ENCODE measurements around the gene GIMAP1.

GIMAP1 gene

DNA sequence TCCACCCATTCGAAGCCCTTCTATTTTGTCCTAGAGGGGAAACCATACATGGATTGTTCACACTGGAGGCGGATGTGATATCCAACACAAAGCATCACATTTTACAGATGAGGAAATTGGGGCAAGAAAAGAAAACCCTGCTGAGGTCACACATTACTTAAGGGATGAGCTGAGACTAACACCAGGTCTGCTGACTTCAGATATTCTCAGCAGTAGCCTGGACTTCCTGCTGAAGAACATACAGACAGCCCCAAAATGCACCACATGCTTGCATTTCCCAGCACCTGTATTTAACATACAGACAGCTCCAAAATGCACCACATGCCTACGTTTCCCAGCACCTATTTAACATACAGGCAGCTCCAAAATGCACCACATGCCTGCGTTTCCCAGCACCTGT, 32.0 kb downstream of the GIMAP1 start:
- ATAC-seq: no peak
- no peak for DNase-seq

GRCh38 chr7:150751702-150752101, 35.3 kb downstream of the GIMAP1 start:
- no peak for DNase-seq
- ATAC-seq: no peak

- ATAC-seq (no peak), DNase-seq (peak; percentile 8)
Measured at GRCh38 chr7:150753239-150753638, 36.8 kb downstream of the GIMAP1 start.

DNA sequence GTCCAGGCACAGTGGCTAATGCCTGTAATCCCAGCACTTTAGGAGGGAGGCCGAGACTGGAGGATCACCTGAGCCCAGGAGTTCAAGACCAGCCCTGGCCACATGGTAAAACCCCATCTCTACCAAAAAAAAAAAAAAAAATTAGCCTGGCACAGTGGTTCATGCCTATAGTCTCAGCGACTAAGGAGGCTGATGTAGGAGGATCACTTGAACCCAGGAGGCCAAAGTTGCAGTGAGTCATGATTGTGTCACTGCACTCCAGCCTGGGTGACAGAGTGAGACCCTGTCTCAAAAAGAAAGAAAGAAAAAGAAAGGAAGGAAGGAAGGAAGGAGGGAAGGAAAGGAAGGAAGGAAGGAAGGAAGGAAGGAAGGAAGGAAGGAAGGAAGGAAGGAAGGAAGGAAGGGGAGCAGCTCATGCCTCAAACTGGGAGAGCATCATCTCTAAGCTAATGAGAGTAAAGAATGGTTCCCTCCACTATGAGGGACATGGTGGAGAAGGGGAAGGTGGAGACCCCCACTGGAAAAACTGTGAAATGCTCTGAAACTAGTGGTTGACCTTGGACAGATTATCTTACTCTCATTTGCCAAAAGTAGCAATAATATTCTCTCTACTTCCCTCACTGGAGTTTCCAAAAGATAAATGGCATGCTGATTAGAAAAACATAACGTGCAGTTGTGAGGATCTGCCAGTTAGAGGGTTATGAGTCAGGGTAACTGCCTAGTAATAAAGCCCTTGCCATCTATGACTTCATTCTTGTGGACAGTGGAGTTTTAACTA, 37.6 kb downstream of the GIMAP1 start:
- DNase-seq (peak; percentile 39), ATAC-seq (peak; percentile 75)

- ATAC-seq: peak; percentile 58
- DNase-seq: peak; percentile 20
Measured at GRCh38 chr7:150754951-150755350, 38.5 kb downstream of the GIMAP1 start.

DNA sequence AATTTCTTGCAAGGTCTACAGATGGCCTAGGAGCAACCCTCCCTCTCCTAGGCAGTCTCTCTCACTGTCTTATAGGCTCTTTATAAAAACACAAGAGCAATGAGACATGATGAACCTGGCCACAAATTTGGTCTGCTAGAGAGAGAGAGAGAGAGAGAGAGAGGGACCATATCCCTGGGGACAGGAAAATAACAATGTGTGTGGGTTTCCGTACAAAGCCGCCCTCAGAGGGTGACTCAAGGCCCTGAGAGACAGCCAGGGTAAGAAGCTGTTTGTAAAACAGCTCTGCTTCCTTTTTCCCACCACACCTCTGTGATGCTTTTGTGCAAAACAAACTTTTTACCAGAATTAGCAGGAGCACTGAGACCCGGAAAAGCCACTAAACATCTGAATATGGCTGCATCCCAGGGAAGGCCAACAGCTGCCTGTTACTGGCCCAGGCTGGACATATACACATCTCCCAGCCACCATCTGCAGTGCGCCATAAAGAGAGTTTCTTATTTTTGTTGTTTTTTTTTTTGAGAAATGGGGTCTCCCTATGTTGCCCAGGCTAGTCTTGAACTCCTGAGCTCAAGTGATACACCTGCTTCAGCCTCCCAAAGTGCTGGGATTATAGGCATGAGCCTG, 39.2 kb downstream of the GIMAP1 start:
- ATAC-seq: peak; percentile 77
- no peak for DNase-seq

GRCh38 chr7:150756166-150756565, 39.8 kb downstream of the GIMAP1 start:
- ATAC-seq (no peak), DNase-seq (no peak)

DNA sequence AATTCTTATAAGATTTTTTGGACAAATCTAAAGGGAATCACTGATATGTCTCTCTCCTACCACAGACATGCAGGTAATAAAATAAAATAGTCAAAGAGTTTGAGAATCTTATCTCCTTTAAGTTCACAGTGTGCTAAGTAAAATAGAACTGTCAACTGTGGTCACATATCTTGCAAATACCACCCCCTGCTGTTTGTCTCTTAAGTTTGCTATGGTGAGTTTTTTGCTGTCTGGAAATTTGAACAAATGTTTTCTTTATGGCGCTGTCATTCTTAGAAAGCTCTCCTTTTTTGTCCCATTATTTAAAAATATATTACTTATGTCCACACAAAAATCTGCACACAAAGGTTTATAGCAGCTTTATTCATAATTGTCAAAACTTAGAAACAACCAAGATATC, 40.4 kb downstream of the GIMAP1 start:
- DNase-seq (no peak), ATAC-seq (no peak)

DNA sequence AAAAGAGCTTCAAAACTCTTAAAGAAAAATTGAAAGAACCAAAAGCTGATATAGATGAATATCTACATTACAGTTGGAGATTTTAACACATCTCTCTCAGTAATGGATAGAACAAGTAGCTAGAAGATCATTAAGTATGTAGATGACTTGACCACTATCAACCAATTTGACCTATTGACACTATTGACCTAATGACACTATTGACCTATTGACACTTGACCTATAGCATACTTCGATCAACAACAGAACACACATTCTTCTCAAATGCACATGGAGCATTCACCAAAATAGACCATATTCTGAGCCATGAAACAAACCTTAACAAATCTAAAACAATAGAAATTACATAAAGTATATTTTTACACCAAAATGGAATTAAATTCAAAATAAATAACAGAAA, 43.1 kb downstream of the GIMAP1 start:
- DNase-seq (no peak), ATAC-seq (no peak)

GRCh38 chr7:150766334-150766709, 49.9 kb downstream of the GIMAP1 start:
- ATAC-seq: no peak
- DNase-seq: no peak

DNA sequence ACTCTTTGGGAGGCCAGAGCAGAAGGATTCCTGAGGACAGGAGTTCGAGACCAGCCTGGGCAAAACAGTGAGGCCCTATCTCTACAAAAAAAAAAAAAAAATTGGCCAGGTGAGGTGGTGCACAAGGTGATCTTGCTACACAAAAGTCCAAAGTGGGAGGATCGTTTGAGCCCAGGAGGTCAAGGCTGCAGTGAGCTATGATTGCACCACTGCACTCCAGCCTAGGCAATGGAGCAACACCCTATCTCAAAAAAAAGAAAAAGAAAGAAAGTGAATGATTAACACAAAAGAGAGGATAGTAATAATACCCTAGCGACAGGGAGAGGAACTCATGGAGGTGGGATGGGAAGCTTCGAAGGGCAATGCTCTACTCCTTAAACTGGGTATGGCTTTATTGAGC, 53.4 kb downstream of the GIMAP1 start:
- DNase-seq (no peak), ATAC-seq (no peak)
